Measurements from ENCODE around the gene AKT1S1.

- TF ChIP-seq SIN3A (IDR thresholded peaks at IDR 0.05; ENCODE audit: low read depth) (no peak), POLR2A (IDR thresholded peaks at IDR 0.05; ENCODE audit: borderline replicate concordance, extremely low read depth, insufficient read depth, insufficient read length) (no peak), EZH2 (IDR thresholded peaks at IDR 0.05) (no peak), ELF1 (IDR thresholded peaks at IDR 0.05; ENCODE audit: borderline replicate concordance, low read depth) (no peak), POLR2AphosphoS5 (IDR thresholded peaks at IDR 0.05; ENCODE audit: low read depth, low read length) (no peak), FOSL1 (IDR thresholded peaks at IDR 0.05; ENCODE audit: low read depth) (no peak), ZBTB33 (IDR thresholded peaks at IDR 0.05; ENCODE audit: extremely low read depth, insufficient replicate concordance, low read length) (no peak), ZFX (IDR thresholded peaks at IDR 0.05) (no peak)
- TF ChIP-seq, protein P1, sequence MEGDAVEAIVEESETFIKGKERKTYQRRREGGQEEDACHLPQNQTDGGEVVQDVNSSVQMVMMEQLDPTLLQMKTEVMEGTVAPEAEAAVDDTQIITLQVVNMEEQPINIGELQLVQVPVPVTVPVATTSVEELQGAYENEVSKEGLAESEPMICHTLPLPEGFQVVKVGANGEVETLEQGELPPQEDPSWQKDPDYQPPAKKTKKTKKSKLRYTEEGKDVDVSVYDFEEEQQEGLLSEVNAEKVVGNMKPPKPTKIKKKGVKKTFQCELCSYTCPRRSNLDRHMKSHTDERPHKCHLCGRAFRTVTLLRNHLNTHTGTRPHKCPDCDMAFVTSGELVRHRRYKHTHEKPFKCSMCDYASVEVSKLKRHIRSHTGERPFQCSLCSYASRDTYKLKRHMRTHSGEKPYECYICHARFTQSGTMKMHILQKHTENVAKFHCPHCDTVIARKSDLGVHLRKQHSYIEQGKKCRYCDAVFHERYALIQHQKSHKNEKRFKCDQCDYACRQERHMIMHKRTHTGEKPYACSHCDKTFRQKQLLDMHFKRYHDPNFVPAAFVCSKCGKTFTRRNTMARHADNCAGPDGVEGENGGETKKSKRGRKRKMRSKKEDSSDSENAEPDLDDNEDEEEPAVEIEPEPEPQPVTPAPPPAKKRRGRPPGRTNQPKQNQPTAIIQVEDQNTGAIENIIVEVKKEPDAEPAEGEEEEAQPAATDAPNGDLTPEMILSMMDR (IDR thresholded peaks at IDR 0.05 in 2 of 3, conservative IDR thresholded peaks at IDR 0.05 in 1 of 3; ENCODE audit: borderline replicate concordance in 1 of 3, insufficient read depth in 1 of 3, low read depth in 2 of 3, low read length in 2 of 3) = no peak
These were observed 5.7 kb downstream of the AKT1S1 start for GRCh38 chr19:49871349-49871985.
